ENCODE measurements around the gene NEK8.

GRCh38 chr17:28728364-28729200, at the start of gene NEK8:
- TF ChIP-seq CTCF (IDR thresholded peaks at IDR 0.05; ENCODE audit: poor library complexity, severe bottlenecking) = no peak
- no peak for TF ChIP-seq EZH2 (IDR thresholded peaks at IDR 0.05; ENCODE audit: borderline replicate concordance, insufficient read depth, low read length, poor library complexity, severe bottlenecking)
- peak; percentile 70 for TF ChIP-seq POLR2AphosphoS5 (IDR thresholded peaks at IDR 0.05)
- no peak for TF ChIP-seq SMC3 (conservative IDR thresholded peaks at IDR 0.05; ENCODE audit: poor library complexity)
- TF ChIP-seq EP300 (conservative IDR thresholded peaks at IDR 0.05; ENCODE audit: poor library complexity, severe bottlenecking) = peak; percentile 20
- TF ChIP-seq MXI1 (conservative IDR thresholded peaks at IDR 0.05; ENCODE audit: poor library complexity, severe bottlenecking) = peak; percentile 86
